Sigmoid colon (tissue), 4 donors: ENCODE measurements around the gene SLC22A13.

Source experiments
- EP300 ChIP-seq, 4 donors: sonication (generic); formaldehyde crosslinking; IDR thresholded peaks; one replicate each; pipeline ENCODE4 v1.6.1; 2017; ENCODE audit warnings: antibody characterized with exemption in 4 of 4
- POLR2AphosphoS5 ChIP-seq, 4 donors: sonication (generic); formaldehyde crosslinking; IDR thresholded peaks; one replicate each; pipeline ENCODE4 v1.6.1; 2017; ENCODE audit warnings: antibody characterized with exemption in 4 of 4

DNA sequence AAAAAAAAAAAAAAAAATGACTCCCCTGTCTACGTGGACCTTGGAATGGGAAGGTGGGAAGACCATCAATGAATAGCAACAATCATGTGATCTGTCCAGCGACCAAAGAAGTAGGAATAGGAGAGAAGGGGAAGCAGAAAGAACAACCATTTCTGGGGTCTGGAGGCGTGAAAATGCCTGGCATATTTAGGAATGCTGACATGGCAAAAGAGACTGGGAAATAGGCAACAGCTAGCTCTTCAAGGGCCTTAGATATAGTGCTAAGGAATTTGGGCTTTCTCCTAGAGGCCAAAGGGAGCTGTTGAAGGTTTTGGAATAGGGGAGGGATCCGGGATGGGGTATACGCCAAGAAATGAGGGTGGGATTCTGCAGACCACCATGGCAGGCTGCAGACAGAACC is 5.9 kb downstream of the SLC22A13 start:
- TF ChIP-seq POLR2AphosphoS5 (IDR thresholded peaks at IDR 0.05): no peak
- TF ChIP-seq EP300 (IDR thresholded peaks at IDR 0.05): no peak
